GM18511 (cell line): ENCODE data around the gene AKR1C1.
"Not testable (repeated sequence)": the region's sequence is repeated elsewhere in the genome, so short reads cannot be mapped to it uniquely, and the experiment has no call there.

Source experiments
- ATAC-seq: cut with Tn5 transposase; IDR thresholded peaks from one replicate; pipeline ENCODE4 v1.9.1; 2021; ENCODE audit warnings: mild to moderate bottlenecking, moderate library complexity; ENCODE audit not compliant: unreplicated experiment

Gene AKR1C1

DNA sequence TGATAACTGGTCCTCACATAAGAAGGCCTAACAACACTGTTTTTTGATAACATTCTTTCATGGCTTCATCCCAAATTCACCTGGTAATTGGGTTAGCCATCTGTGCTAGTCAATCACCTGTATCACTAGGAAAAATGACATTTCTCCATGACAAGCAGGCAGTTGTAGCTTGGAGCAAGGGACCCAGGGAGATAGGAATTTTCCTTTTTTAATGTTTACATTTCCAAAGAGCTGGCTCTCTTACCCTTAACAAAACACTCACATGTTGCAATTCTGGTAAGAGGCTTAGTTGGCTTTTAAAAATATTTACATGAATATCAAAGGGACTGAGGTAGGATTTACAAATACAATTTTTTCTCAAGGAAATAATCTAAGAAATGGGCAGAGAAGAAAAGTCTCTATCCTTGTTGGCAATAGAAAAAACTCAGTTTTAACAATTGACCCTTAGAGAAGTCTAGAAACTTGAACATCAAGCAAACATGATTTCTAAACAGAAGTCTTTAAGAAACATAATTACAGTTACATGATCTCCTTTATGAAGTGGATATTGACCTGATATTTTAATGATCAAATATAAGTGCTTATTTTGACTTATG, 16.1 kb upstream of the AKR1C1 start:
- ATAC-seq = no peak

DNA sequence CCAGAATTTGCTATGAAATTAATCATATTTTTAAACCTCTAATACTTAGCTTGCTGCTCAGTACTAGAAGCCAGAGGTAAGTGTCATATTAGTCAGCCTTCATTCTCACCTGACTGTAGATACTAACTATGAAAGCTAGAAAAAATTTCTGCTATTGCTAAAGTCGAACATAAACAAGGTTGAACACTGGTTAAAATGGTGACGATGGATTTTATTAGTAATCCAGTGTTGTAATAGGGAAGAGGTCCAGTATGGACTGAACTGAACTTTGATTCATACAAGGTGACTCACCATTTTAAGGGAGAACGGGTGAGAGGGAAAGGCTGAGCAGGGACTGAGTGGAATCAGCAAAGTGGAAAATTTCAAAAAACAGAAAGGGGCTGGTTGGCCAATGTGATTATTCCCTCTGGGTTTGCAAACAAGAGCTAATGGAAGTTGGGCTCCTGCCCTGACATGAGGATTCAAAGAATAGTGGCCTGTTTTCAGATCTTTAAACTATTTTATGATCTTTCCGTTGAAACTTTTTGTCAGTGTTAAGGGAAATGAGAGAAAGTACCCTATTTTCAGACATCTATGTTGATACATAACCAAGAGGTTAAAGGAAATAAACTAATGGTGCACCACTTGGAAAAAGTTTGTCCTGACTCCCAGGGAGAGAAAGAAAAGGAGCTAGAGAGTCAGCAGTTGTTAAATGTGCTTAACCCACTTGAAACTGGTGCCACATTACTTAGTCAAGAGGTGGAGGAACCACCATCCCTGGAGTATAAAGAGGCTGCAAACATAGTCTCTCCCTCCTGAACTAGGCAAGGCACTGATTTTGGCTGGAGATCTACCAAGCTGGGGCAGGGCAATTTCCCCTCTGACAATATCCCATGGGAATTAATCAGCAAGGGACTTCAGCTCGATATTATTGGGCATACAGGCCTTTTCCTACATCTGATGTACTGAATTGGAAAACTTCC, 15.3 kb upstream of the AKR1C1 start:
- no peak for ATAC-seq

DNA sequence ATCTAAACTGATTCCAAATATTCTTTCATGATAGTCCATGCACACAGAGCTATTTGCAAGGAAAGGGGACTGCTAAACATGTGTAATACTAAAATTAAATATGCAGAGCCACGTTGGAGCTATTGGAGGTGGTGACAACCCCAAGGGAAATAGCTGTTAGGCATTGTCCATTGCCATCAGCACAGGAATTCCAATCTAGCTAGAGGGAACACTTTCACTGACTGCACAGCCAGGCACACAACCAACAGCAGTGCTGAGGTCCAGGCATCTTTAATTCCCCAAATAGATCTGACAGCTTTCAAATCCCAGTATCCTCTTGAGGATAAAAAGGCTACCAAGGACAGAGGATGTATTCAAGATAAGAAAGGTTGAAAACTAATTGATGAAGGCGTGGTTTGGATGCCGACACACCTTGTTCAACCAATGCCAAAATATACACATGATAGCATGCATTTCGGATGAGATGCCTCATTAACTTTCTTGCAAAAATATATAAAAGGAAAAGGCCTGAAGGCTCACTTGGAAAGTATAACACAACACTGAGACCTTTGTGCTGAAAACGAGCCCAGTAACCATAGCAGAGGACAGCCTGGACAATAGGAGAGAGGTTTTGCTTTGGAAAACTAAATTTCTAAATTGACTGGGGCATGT, 11.6 kb upstream of the AKR1C1 start:
- ATAC-seq = not testable (repeated sequence)

- ATAC-seq = no peak
Observed at GRCh38 chr10:4953405-4953804, 9.8 kb upstream of the AKR1C1 start.

DNA sequence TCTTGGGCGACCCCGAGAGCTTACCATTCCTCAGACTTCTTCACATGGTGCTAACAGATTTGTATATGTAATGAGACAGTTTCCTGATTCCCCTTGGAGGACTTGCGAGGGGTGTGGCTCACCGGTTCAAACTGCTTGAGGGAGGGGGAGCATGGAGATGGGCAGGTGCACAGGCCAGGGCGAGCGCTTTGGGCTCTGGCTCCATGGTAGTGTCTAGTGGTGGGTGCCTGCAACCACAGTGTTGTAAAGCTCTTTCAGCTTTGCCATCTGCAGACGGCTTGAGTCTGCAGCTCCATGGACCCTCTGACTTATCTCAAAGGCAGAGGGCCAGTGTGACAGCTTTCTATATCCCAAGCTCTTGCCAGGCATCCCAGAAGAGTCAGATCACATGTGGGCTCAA, 7.1 kb upstream of the AKR1C1 start:
- ATAC-seq = not testable (repeated sequence)

- ATAC-seq = not testable (repeated sequence)
Observed at GRCh38 chr10:4956955-4957645, 6.1 kb upstream of the AKR1C1 start.

DNA sequence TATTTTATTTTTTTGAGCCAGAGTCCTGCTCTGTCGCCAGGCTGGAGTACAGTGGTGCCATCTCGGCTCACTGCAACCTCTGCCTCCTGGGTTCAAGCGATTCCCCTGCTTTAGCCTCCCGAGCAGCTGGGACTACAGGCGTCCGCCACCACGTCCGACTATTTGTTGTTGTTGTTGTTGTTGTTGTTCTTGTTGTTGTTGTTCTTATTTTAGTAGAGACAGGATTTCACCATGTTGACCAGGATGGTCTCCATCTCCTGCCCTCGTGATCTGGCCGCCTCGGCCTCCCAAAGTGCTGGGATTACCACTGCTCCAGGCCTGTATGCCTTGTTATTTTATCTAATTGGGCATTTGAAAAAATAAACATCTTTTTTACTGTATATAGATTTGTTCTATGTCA, 1.7 kb upstream of the AKR1C1 start:
- ATAC-seq = not testable (repeated sequence)

DNA sequence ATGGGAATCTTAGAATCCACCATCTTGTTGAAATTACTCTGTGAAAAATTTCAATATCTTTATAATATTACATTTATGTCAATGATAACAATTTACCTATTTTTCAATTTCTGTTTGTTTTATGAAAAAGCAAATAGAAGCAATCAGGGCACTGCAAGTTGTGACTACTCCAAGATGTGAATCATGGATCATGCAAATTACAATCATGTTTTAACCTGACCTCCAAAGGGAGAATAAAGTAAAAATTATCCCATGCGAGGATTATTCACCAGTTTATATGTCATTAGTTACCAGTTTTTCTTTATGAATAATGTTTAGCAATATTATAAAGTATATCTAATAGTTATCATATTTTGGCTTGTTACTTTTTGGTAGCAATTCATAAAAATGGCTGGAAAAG, 907 bp upstream of the AKR1C1 start:
- ATAC-seq = not testable (repeated sequence)

DNA sequence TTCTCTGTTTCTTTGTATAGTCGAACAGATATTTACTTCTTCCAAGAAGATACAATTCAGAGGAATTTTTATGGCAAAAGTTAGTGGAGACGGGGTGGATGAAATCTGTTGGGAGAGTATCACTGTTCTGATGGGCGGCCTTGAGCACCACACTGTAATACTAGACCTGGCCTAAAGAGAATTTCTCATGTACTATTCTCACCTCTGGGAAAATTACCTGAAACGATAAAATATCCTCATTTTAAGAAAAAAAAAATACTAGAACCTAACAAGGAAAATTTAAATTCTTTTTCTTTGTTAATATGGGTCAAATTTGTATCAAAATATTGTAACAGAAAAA, 570 bp downstream of the AKR1C1 start:
- ATAC-seq = not testable (repeated sequence)

DNA sequence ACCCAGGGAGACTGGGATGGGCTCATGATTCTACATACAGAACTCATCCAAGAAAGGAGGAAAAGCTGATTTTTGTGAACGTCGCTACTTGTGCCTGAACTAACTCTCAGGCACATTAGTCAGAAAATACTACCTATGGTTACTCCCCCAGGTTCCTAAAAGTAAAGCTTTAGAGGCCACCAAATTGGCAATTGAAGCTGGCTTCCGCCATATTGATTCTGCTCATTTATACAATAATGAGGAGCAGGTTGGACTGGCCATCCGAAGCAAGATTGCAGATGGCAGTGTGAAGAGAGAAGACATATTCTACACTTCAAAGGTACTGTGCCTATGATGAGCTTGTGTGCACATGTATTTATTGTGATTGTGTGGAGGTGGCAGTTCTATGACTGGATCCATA, 2.5 kb downstream of the AKR1C1 start:
- not testable (repeated sequence) for ATAC-seq

DNA sequence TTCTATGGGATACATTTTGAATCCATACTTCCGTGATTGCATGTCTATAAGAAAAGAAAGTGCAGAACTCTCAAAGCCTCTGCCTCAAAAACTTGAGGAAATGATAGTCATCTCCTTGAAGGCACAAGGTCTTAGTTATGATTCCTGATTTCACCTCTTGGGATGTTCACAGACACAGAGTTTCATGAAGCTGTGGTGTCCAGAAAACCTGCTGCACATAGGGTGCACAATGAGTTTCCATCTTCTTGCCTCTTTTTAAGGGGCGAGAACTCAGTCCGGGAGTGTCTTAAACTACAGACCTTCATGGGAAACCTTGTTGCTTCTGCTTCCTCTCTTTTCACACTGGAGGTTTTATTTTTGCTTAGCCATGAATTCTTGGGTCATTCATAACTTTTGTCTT, 4.0 kb downstream of the AKR1C1 start:
- ATAC-seq = not testable (repeated sequence)

DNA sequence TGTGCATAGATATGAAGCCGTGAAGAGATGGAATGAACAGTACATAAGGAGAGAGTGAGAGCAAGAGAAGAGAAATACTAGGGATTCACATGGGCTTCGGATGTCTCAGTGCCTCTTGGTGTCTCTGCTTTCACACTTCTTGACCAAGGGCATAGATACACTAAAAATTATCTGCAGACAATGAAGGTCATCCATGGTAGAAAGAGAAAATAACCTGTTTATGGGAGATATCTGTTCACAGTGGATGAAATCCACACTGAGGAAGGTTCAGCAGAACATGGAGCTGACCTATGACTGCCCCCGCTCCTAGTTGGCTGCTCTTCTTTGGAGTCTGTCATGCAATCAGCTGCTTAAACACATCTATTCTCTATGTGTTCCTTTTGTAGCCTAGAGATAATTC, 6.1 kb downstream of the AKR1C1 start:
- not testable (repeated sequence) for ATAC-seq

- not testable (repeated sequence) for ATAC-seq
Observed at GRCh38 chr10:4970362-4970761, 7.1 kb downstream of the AKR1C1 start.

DNA sequence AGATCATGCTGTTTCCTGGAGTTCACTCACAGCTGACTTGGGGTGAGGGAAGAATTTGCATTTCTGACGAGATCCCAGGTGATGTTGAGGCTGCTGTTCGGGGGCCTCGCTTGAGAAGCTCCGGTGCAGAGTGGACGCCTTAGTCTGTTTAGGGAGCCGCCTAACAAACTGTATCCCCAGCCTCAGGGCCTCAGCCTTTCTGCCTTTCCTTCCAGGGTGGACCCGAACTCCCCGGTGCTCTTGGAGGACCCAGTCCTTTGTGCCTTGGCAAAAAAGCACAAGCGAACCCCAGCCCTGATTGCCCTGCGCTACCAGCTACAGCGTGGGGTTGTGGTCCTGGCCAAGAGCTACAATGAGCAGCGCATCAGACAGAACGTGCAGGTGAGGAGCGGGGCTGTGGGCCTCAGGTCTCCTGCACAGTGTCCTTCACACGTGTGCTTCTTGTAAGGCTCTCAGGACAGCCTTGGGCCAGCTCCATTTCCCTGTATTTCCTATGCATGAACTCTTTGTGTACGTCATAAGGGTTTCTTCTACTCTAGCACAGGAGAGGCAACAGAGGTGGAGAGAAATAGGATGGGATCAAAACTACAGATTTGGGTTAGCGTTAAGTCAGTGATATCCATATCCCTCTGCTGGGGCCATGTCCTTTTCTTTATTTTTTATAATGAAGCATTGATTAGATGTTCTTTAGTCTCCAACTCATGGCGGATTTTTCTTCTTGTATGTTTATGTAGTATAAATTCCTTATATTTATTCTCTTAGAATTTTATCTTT, 9.3 kb downstream of the AKR1C1 start:
- not testable (repeated sequence) for ATAC-seq

DNA sequence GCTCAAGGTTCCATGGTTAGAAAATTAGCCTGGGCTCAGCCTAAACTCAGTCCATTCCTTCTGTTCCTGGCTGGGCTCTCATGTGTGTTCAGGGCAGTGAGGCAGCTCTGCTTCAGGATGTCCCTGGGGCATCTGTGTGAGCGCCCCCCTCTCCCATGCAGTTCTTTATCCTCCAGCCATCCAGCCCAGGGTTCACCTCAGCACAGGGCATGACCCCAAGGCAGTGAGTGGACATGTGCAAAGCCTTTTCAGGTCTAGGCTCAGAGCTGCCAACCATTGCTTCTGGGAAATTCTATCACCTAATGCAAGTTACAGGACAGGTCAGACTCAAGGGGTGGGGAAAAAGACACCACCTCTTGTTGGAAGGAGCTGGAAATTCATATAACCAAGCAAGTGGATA, 10.1 kb downstream of the AKR1C1 start:
- not testable (repeated sequence) for ATAC-seq

DNA sequence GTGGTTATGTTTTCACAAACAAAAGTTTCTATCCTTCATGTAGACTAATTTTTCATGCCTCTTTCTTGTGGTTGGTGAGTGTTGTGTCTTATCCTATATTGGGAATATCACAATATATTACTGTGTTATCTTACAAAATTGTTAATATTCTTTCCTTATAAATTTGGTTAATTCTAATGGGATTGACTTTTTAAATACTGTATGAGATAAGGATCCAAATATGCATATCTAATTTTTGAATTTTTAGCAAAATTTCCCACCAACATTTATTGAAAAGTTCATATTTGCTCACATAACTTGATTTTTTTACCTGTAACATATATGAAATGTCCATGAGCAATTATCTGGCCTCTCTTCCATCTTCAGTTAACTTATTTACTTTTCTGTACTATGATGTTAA, 11.2 kb downstream of the AKR1C1 start:
- ATAC-seq = not testable (repeated sequence)

- ATAC-seq = no peak
Observed at GRCh38 chr10:4977025-4977424, 13.8 kb downstream of the AKR1C1 start.

GRCh38 chr10:4978870-4979269, 15.7 kb downstream of the AKR1C1 start:
- ATAC-seq = no peak

DNA sequence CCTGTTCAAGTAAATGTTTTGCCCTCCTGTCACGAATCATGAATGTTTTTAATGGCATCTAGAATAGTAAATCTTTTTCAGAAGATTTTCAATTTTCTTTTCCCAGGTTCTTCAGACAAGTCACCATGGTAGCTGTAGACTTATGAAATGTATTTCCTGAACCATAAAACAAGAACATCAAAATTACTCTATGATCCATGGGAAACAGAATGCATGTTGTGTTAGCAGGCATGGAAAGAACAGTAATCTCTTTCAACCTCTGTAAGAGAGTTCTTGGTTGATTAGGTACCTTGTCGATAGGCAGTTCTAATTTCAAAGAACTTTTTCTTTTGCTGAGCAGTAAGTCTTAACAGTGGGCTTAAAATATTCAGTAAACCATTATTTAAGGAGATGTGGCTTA, 17.6 kb downstream of the AKR1C1 start:
- no peak for ATAC-seq

DNA sequence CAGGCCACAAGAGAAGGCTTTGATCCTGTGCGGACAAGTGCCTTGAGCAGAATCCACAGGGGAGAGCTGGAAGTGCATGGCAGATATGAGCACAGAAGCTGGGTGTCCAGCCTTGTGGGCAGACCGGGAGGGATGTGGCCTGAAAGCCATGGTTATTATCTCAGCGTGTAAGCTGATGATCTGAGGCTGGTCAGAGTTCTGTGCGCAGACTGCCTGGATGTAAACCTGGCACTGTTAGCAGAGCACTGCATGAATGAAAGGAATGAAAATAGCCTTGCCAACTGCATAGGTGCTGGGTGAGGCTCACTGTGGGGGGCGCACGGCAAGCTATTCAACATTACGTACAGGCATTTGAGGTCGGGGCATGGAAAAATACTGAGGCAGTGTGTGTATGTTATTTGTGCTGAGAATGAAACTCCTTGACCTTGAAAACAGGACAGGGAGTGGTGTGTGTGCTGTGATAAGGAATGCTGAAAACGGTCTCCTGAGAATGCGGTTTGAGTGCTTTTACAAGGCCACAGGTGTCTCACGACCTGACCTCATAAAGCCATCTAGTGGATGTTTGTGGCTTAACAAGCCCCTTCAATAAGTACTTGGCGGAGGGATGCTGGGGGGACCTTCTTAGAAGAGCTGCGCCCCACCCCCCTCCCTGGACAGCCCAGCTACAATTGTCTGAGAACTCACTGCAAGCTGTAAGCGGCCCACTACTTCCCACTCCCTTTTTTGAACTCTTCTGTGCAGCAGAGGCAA, 18.7 kb downstream of the AKR1C1 start:
- ATAC-seq = no peak
